Loucy (cell line): ENCODE data around the gene P2RX3.

ENCODE experiments used
- EZH2phosphoT487 ChIP-seq: fragments of 200-600 bp; IDR thresholded peaks from 2 replicates; pipeline ENCODE4 v1.6.1; 2018; ENCODE audit warnings: antibody characterized with exemption, mild to moderate bottlenecking, moderate library complexity, borderline replicate concordance
- TF ChIP-seq, protein P1 (sequence below): fragments of 200-600 bp; sonication (generic); conservative IDR thresholded peaks from 2 replicates; pipeline ENCODE4 v1.5.1; 2014; ENCODE audit warnings: mild to moderate bottlenecking, antibody characterized with exemption, low read length

DNA sequence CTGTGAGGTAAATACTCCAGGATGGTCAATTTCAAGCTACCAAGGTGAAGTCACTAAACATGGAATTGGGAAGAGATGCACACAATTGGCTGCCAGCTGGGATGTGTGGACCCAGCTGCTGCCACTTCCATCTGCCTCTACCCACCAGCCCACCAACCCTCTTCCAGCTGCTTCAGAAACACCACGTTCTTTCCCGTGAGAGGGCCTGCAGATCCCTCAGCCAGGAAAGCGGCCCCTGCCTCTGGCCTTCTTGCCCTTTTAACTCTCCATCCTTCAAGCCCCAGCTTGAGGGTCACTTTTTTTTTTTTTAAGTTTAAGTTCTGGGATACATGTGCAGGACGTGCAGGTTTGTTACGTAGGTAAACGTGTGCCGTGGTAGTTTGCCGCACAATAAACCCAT lies 22.8 kb downstream of the P2RX3 start:
- TF ChIP-seq, protein P1, sequence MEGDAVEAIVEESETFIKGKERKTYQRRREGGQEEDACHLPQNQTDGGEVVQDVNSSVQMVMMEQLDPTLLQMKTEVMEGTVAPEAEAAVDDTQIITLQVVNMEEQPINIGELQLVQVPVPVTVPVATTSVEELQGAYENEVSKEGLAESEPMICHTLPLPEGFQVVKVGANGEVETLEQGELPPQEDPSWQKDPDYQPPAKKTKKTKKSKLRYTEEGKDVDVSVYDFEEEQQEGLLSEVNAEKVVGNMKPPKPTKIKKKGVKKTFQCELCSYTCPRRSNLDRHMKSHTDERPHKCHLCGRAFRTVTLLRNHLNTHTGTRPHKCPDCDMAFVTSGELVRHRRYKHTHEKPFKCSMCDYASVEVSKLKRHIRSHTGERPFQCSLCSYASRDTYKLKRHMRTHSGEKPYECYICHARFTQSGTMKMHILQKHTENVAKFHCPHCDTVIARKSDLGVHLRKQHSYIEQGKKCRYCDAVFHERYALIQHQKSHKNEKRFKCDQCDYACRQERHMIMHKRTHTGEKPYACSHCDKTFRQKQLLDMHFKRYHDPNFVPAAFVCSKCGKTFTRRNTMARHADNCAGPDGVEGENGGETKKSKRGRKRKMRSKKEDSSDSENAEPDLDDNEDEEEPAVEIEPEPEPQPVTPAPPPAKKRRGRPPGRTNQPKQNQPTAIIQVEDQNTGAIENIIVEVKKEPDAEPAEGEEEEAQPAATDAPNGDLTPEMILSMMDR = no peak
- TF ChIP-seq EZH2phosphoT487 = no peak
